Measurements from ENCODE around the gene TFF2.

GRCh38 chr21:42361286-42361685, 10.5 kb upstream of the TFF2 start:
- TF ChIP-seq, protein P1, sequence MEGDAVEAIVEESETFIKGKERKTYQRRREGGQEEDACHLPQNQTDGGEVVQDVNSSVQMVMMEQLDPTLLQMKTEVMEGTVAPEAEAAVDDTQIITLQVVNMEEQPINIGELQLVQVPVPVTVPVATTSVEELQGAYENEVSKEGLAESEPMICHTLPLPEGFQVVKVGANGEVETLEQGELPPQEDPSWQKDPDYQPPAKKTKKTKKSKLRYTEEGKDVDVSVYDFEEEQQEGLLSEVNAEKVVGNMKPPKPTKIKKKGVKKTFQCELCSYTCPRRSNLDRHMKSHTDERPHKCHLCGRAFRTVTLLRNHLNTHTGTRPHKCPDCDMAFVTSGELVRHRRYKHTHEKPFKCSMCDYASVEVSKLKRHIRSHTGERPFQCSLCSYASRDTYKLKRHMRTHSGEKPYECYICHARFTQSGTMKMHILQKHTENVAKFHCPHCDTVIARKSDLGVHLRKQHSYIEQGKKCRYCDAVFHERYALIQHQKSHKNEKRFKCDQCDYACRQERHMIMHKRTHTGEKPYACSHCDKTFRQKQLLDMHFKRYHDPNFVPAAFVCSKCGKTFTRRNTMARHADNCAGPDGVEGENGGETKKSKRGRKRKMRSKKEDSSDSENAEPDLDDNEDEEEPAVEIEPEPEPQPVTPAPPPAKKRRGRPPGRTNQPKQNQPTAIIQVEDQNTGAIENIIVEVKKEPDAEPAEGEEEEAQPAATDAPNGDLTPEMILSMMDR (conservative IDR thresholded peaks at IDR 0.05; ENCODE audit: low read length) = no peak
- no peak for TF ChIP-seq EZH2phosphoT487 (IDR thresholded peaks at IDR 0.05; ENCODE audit: borderline replicate concordance)

All from Loucy (cell line).